Measurements from ENCODE around the gene AGXT.

DNA sequence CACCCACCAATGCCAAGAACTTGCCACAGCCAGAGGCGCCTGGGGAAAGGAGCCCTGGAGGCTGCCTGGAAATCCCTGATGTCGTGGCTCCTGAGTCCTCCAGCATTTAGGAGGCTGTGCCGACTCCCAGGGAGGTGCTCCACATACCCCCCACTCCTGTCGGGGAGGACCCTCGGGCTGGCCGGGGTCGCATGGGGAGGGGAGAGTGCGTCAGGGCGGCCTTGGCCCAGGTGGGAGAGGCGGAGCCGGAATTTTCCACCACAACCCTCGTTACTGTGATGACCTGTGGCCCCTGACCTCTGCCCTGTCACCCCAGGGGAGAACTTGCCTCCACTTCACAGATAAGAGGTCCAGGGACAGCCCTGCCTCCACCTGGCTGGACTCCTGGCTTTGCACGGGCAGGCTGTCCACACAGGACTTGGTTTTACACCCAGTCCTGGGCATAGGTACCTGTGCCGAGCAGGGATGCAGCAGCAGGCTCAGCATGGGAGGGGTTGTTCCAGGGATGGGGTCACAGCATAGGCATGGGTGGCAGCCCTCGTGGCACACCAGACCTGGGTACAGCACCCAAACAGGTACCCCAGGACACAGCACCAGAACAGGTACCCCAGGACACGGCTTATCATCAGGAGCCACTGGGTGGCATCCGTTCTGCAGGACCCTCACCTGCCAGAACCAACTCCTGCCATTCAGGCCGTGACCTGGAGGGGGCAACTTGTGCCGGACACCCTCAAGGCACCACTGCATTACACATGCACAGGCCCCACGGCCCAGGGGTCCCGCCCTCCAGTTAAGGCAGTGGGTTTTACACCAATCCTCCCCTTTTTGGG is 12.3 kb upstream of the AGXT start:
- TF ChIP-seq, protein P1, sequence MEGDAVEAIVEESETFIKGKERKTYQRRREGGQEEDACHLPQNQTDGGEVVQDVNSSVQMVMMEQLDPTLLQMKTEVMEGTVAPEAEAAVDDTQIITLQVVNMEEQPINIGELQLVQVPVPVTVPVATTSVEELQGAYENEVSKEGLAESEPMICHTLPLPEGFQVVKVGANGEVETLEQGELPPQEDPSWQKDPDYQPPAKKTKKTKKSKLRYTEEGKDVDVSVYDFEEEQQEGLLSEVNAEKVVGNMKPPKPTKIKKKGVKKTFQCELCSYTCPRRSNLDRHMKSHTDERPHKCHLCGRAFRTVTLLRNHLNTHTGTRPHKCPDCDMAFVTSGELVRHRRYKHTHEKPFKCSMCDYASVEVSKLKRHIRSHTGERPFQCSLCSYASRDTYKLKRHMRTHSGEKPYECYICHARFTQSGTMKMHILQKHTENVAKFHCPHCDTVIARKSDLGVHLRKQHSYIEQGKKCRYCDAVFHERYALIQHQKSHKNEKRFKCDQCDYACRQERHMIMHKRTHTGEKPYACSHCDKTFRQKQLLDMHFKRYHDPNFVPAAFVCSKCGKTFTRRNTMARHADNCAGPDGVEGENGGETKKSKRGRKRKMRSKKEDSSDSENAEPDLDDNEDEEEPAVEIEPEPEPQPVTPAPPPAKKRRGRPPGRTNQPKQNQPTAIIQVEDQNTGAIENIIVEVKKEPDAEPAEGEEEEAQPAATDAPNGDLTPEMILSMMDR (IDR thresholded peaks at IDR 0.05) = no peak
- no peak for TF ChIP-seq POLR2A (IDR thresholded peaks at IDR 0.05)
